Fibroblast of lung (primary cell): ENCODE results near the gene FADS2.

Source experiments
- EZH2 ChIP-seq: IDR thresholded peaks from 2 replicates; pipeline ENCODE4 v1.5.1; 2012; ENCODE audit warnings: low read length, control low read depth, mild to moderate bottlenecking; ENCODE audit errors: missing control alignments
- TF ChIP-seq, protein P1 (sequence below), 2 donors: IDR thresholded peaks in 1 of 2; conservative IDR thresholded peaks in 1 of 2; 1 replicate in 1 of 2; 2 replicates in 1 of 2; pipeline ENCODE4 v1.5.1; 2011 to 2012; ENCODE audit warnings: low read length in 2 of 2, control low read depth in 1 of 2, inconsistent platforms in 1 of 2, low read depth in 1 of 2, mild to moderate bottlenecking in 1 of 2

DNA sequence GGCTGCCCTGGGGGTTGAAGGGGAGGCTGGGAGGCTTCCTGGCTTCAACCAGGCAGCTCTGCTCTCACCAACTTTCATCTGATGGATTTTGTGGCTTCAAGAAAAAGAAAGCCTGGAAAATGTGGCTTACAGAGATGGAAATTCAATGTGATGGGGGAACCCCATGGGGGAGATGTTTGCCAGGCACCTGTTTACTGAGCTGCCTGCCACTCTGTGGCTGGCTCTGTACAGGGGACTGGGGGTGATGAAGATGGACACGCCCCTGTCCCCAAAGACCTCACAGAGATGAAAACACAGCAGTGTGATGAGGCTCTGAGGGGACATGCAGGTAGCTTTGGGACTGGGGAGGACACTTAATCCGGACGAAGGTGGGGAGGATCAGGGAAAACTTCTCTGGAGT lies 45.8 kb upstream of the FADS2 start:
- TF ChIP-seq, protein P1, sequence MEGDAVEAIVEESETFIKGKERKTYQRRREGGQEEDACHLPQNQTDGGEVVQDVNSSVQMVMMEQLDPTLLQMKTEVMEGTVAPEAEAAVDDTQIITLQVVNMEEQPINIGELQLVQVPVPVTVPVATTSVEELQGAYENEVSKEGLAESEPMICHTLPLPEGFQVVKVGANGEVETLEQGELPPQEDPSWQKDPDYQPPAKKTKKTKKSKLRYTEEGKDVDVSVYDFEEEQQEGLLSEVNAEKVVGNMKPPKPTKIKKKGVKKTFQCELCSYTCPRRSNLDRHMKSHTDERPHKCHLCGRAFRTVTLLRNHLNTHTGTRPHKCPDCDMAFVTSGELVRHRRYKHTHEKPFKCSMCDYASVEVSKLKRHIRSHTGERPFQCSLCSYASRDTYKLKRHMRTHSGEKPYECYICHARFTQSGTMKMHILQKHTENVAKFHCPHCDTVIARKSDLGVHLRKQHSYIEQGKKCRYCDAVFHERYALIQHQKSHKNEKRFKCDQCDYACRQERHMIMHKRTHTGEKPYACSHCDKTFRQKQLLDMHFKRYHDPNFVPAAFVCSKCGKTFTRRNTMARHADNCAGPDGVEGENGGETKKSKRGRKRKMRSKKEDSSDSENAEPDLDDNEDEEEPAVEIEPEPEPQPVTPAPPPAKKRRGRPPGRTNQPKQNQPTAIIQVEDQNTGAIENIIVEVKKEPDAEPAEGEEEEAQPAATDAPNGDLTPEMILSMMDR (conservative IDR thresholded peaks at IDR 0.05 in 1 of 2, IDR thresholded peaks at IDR 0.05 in 1 of 2; ENCODE audit: low read depth in 1 of 2, low read length in 2 of 2): no peak
- no peak for TF ChIP-seq EZH2
